Tibial artery (tissue), 4 donors: ENCODE data around the gene SLC29A3.

Source experiments
- DNase-seq, 2 donors: peaks; one replicate each; pipeline ENCODE4 v3.0.0-alpha.2; 2019
- H3K27ac ChIP-seq, 2 donors: fragments of 200-600 bp; sonication (generic) in 1 of 2; 1 replicate in 1 of 2; 2 replicates in 1 of 2; pipeline ENCODE4 v1.5.1; 2018 to 2019; ENCODE audit warnings: mild to moderate bottlenecking in 1 of 2
- H3K27me3 ChIP-seq, 2 donors: fragments of 200-600 bp; sonication (generic) in 1 of 2; one replicate each; pipeline versions ENCODE4 v1.5.1 to v1.6.0; 2016 to 2019
- H3K36me3 ChIP-seq, 3 donors: fragments of 200-600 bp; sonication (generic) in 2 of 3; one replicate each; pipeline ENCODE4 v1.5.1; 2016 to 2019; ENCODE audit warnings: mild to moderate bottlenecking in 2 of 3
- H3K4me1 ChIP-seq, 4 donors: fragments of 200-600 bp; sonication (generic) in 2 of 4; 1 replicate in 3 of 4; 2 replicates in 1 of 4; pipeline ENCODE4 v1.5.1; 2016 to 2019
- H3K4me3 ChIP-seq, 2 donors: fragments of 200-600 bp; sonication (generic) in 1 of 2; 1 replicate in 1 of 2; 2 replicates in 1 of 2; pipeline ENCODE4 v1.5.1; 2018 to 2019; ENCODE audit warnings: mild to moderate bottlenecking in 2 of 2
- H3K9me3 ChIP-seq, 3 donors: fragments of 200-600 bp; sonication (generic) in 1 of 3; one replicate each; pipeline ENCODE4 v1.5.1; 2016 to 2019
- CTCF ChIP-seq, 2 experiments: fragments of 200-600 bp in 1 of 2; fragments of 450-650 bp in 1 of 2; IDR thresholded peaks; one replicate each; pipeline ENCODE4 v1.5.1; 2017 to 2019; ENCODE audit warnings: antibody characterized with exemption in 2 of 2, mild to moderate bottlenecking in 1 of 2, moderate library complexity in 1 of 2
- intact Hi-C: fragments of 100-400 bp; cut with DNase I; formaldehyde crosslinking; loops from one replicate; pipeline ENCODE4 v1.15.0; 2023; ENCODE audit warnings: low total_unique reads

The SLC29A3 gene

GRCh38 chr10:71379118-71379766 lies 60.2 kb downstream of the SLC29A3 start:
- no peak for DNase-seq

GRCh38 chr10:71380841-71381240 lies 61.8 kb downstream of the SLC29A3 start:
- Histone ChIP-seq H3K9me3 (no peaks in the 10 kb centered on the region), H3K4me1 (peaks cover 0 to 11% (median 8%) of the 10 kb centered on the region in 4 donors), H3K27ac (no peak overlapping the region), H3K27me3 (no peaks in the 10 kb centered on the region), H3K4me3 (no peak overlapping the region), H3K36me3 (no peaks in the 10 kb centered on the region)
- no peak for TF ChIP-seq CTCF (IDR thresholded peaks at IDR 0.05)
- DNase-seq: no peak
- intact Hi-C loops: loop anchor here (5.0 to 10.0 kb wide), 3 partner anchors 191 to 394 kb away; partner anchors contain the start of gene VSIR

More at GRCh38 chr10:71379118-71379766, 60.2 kb downstream of the SLC29A3 start:
- H3K27me3 ChIP-seq: no peaks in the 10 kb centered on the region
- TF ChIP-seq CTCF (IDR thresholded peaks at IDR 0.05): no peak
- no peaks in the 10 kb centered on the region for H3K9me3 ChIP-seq
- H3K4me3 ChIP-seq: no peak overlapping the region
- intact Hi-C loops: loop anchor here (5.0 kb wide), 1 partner anchor 57 kb away; no protein-coding TSS in a partner anchor
- H3K27ac ChIP-seq: no peak overlapping the region
- H3K4me1 ChIP-seq: peaks cover 0 to 11% (median 8%) of the 10 kb centered on the region in 4 donors
- no peaks in the 10 kb centered on the region for H3K36me3 ChIP-seq

GRCh38 chr10:71381611-71382010 lies 62.6 kb downstream of the SLC29A3 start:
- no peaks in the 10 kb centered on the region for H3K27me3 ChIP-seq
- DNase-seq: no peak
- H3K4me3 ChIP-seq: no peak overlapping the region
- TF ChIP-seq CTCF (IDR thresholded peaks at IDR 0.05): no peak
- H3K27ac ChIP-seq: no peak overlapping the region
- no peaks in the 10 kb centered on the region for H3K9me3 ChIP-seq
- no peaks in the 10 kb centered on the region for H3K36me3 ChIP-seq
- intact Hi-C loops: loop anchor here (5.0 to 10.0 kb wide), 3 partner anchors 191 to 393 kb away; partner anchors contain the start of gene VSIR
- H3K4me1 ChIP-seq: peaks cover 0 to 10% (median 8%) of the 10 kb centered on the region in 4 donors

GRCh38 chr10:71382028-71382427 lies 63.0 kb downstream of the SLC29A3 start:
- no peak overlapping the region for H3K27ac ChIP-seq
- H3K36me3 ChIP-seq: no peaks in the 10 kb centered on the region
- no peaks in the 10 kb centered on the region for H3K27me3 ChIP-seq
- TF ChIP-seq CTCF (IDR thresholded peaks at IDR 0.05): no peak
- intact Hi-C loops: loop anchor here (5.0 to 10.0 kb wide), 3 partner anchors 190 to 393 kb away; partner anchors contain the start of gene VSIR
- H3K9me3 ChIP-seq: no peaks in the 10 kb centered on the region
- DNase-seq: no peak
- H3K4me3 ChIP-seq: no peak overlapping the region
- peaks cover 0 to 6% (median 4%) of the 10 kb centered on the region in 4 donors for H3K4me1 ChIP-seq

GRCh38 chr10:71382757-71383156 lies 63.7 kb downstream of the SLC29A3 start:
- TF ChIP-seq CTCF (IDR thresholded peaks at IDR 0.05): no peak
- H3K27me3 ChIP-seq: no peaks in the 10 kb centered on the region
- intact Hi-C loops: loop anchor here (5.0 to 10.0 kb wide), 3 partner anchors 190 to 392 kb away; partner anchors contain the start of gene VSIR
- H3K27ac ChIP-seq: no peak overlapping the region
- DNase-seq: no peak
- peaks cover 0 to 3% (median 1%) of the 10 kb centered on the region in 4 donors for H3K4me1 ChIP-seq
- H3K4me3 ChIP-seq: no peak overlapping the region
- no peaks in the 10 kb centered on the region for H3K36me3 ChIP-seq
- H3K9me3 ChIP-seq: no peaks in the 10 kb centered on the region
